Neural progenitor cell (in vitro differentiated cells): Measurements from ENCODE around the gene RXRA. TPM values are rescaled to one million over a fixed set of nuclear protein-coding genes. Genes with fewer than 3 reads are reported as not detected.

Experiments used
- DNase-seq: peaks from one replicate; pipeline ENCODE4 v3.0.0-alpha.2; 2016; ENCODE audit warnings: low spot score
- H2AFZ ChIP-seq: fragments of 200-600 bp; sonication (generic); replicated peaks from 2 replicates; pipeline ENCODE4 v1.6.1; 2016; ENCODE audit warnings: antibody characterized with exemption
- H3F3A ChIP-seq: fragments of 200-600 bp; sonication (generic); 2 replicates; pipeline ENCODE4 v1.6.1; 2016; ENCODE audit warnings: antibody characterized with exemption, low read depth
- H3K27ac ChIP-seq: fragments of 200-600 bp; sonication (generic); 2 replicates; pipeline ENCODE4 v1.5.1; 2016; ENCODE audit warnings: mild to moderate bottlenecking
- H3K27me3 ChIP-seq: fragments of 200-600 bp; sonication (generic); 2 replicates; pipeline ENCODE4 v1.6.1; 2016; ENCODE audit warnings: mild to moderate bottlenecking, moderate library complexity
- H3K36me3 ChIP-seq: fragments of 200-600 bp; sonication (generic); 2 replicates; pipeline ENCODE4 v1.5.1; 2016
- H3K4me1 ChIP-seq: fragments of 200-600 bp; sonication (generic); 2 replicates; pipeline ENCODE4 v1.6.1; 2016; ENCODE audit warnings: mixed run types
- H3K4me2 ChIP-seq: fragments of 200-600 bp; sonication (generic); 2 replicates; pipeline ENCODE4 v1.6.1; 2016
- H3K4me3 ChIP-seq: fragments of 200-600 bp; sonication (generic); 2 replicates; pipeline ENCODE4 v1.5.1; 2016
- H3K79me2 ChIP-seq: fragments of 200-600 bp; sonication (generic); 2 replicates; pipeline ENCODE4 v1.6.1; 2016; ENCODE audit warnings: low read depth
- H3K9ac ChIP-seq: fragments of 200-600 bp; sonication (generic); 2 replicates; pipeline ENCODE4 v1.6.1; 2016
- H3K9me3 ChIP-seq: fragments of 200-600 bp; sonication (generic); 2 replicates; pipeline ENCODE4 v1.5.1; 2016; ENCODE audit warnings: low read depth
- H4K20me1 ChIP-seq: fragments of 200-600 bp; sonication (generic); 2 replicates; pipeline ENCODE4 v1.6.1; 2016; ENCODE audit warnings: low read depth
- H3K27ac Mint-ChIP-seq: 3 replicates; pipeline ENCODE4 v1.8.0; 2021; ENCODE audit warnings: mixed read lengths
- H3K27me3 Mint-ChIP-seq: 2 replicates; pipeline ENCODE4 v1.8.0; 2022; ENCODE audit warnings: low read depth, mild to moderate bottlenecking, inconsistent platforms, moderate library complexity, mixed read lengths; ENCODE audit not compliant: insufficient read depth
- H3K36me3 Mint-ChIP-seq: 3 replicates; pipeline ENCODE4 v1.8.0; 2021; ENCODE audit warnings: mixed read lengths
- H3K4me1 Mint-ChIP-seq: 3 replicates; pipeline ENCODE4 v1.8.0; 2021; ENCODE audit warnings: mixed read lengths
- H3K4me3 Mint-ChIP-seq: 3 replicates; pipeline ENCODE4 v1.8.0; 2021; ENCODE audit warnings: mild to moderate bottlenecking, moderate library complexity, mixed read lengths
- H3K9me3 Mint-ChIP-seq: 3 replicates; pipeline ENCODE4 v1.8.0; 2020; ENCODE audit warnings: mixed read lengths
- CTCF ChIP-seq: fragments of 200-600 bp; sonication (generic); IDR thresholded peaks from 2 replicates; pipeline ENCODE4 v1.5.1; 2017; ENCODE audit warnings: antibody characterized with exemption, mild to moderate bottlenecking
- EZH2 ChIP-seq: fragments of 200-600 bp; sonication (generic); IDR thresholded peaks from 2 replicates; pipeline ENCODE4 v1.6.1; 2017; ENCODE audit warnings: antibody characterized with exemption, mild to moderate bottlenecking, moderate library complexity
- EZH2phosphoT487 ChIP-seq: fragments of 200-600 bp; sonication (generic); IDR thresholded peaks from 2 replicates; pipeline ENCODE4 v1.6.1; 2017; ENCODE audit warnings: antibody characterized with exemption
- total RNA-seq: library from RNA; depleted of rRNA; stranded (reverse); fragments of >200 nt; gene quantifications from 2 replicates; pipeline ENCODE4 v1.2.3, GENCODE V29; 2015; ENCODE audit warnings: low replicate concordance

Gene RXRA
- total RNA-seq, 1 donor from 2014 or later = 11.6 TPM

GRCh38 chr9:134424818-134425217 is 98.6 kb downstream of the RXRA start:
- no peaks in the 10 kb centered on the region for H3K36me3 ChIP-seq
- H3K4me3 ChIP-seq = no peak overlapping the region
- no peak overlapping the region for H3K4me2 ChIP-seq
- H3K9me3 Mint-ChIP-seq = no peaks in the 10 kb centered on the region
- H3K4me1 Mint-ChIP-seq = no peaks in the 10 kb centered on the region
- H3F3A ChIP-seq = no peaks in the 10 kb centered on the region
- H2AFZ ChIP-seq = no peak overlapping the region
- no peak overlapping the region for H3K9ac ChIP-seq
- DNase-seq = no peak
- TF ChIP-seq EZH2phosphoT487 = no peak
- TF ChIP-seq EZH2 = no peak
- TF ChIP-seq CTCF = no peak
- H3K27me3 ChIP-seq = no peaks in the 10 kb centered on the region
- no peaks in the 10 kb centered on the region for H3K9me3 ChIP-seq
- H3K27me3 Mint-ChIP-seq = no peaks in the 10 kb centered on the region
- H3K27ac ChIP-seq = no peak overlapping the region
- H3K27ac Mint-ChIP-seq = no peak overlapping the region
- H3K79me2 ChIP-seq = no peaks in the 10 kb centered on the region
- no peaks in the 10 kb centered on the region for H3K36me3 Mint-ChIP-seq
- no peak overlapping the region for H3K4me3 Mint-ChIP-seq
- H4K20me1 ChIP-seq = peaks cover 24% of the 10 kb centered on the region
- no peaks in the 10 kb centered on the region for H3K4me1 ChIP-seq

GRCh38 chr9:134425401-134425800 is 99.1 kb downstream of the RXRA start:
- Histone ChIP-seq H2AFZ (no peak overlapping the region), H3F3A (no peaks in the 10 kb centered on the region), H3K9ac (no peak overlapping the region), H4K20me1 (peaks cover 21% of the 10 kb centered on the region), H3K4me1 (no peaks in the 10 kb centered on the region), H3K9me3 (no peaks in the 10 kb centered on the region), H3K27ac (no peak overlapping the region), H3K4me3 (no peak overlapping the region), H3K36me3 (no peaks in the 10 kb centered on the region), H3K79me2 (no peaks in the 10 kb centered on the region), H3K27me3 (no peaks in the 10 kb centered on the region), H3K4me2 (no peak overlapping the region)
- Mint-ChIP-seq H3K27ac (no peak overlapping the region), H3K4me3 (no peak overlapping the region), H3K9me3 (no peaks in the 10 kb centered on the region), H3K4me1 (no peaks in the 10 kb centered on the region), H3K36me3 (no peaks in the 10 kb centered on the region), H3K27me3 (no peaks in the 10 kb centered on the region)
- DNase-seq = no peak
- no peak for TF ChIP-seq CTCF
- TF ChIP-seq EZH2phosphoT487 = no peak
- no peak for TF ChIP-seq EZH2

- no peak overlapping the region for H3K4me3 Mint-ChIP-seq
- no peaks in the 10 kb centered on the region for H3K9me3 ChIP-seq
- H3K36me3 Mint-ChIP-seq = no peaks in the 10 kb centered on the region
- H3K4me1 Mint-ChIP-seq = no peaks in the 10 kb centered on the region
- no peak overlapping the region for H3K4me2 ChIP-seq
- H3K4me1 ChIP-seq = no peaks in the 10 kb centered on the region
- no peaks in the 10 kb centered on the region for H3K79me2 ChIP-seq
- no peak overlapping the region for H3K4me3 ChIP-seq
- H3K27me3 Mint-ChIP-seq = no peaks in the 10 kb centered on the region
- H4K20me1 ChIP-seq = peaks cover 21% of the 10 kb centered on the region
- H2AFZ ChIP-seq = no peak overlapping the region
- H3K27ac ChIP-seq = no peak overlapping the region
- H3K9me3 Mint-ChIP-seq = no peaks in the 10 kb centered on the region
- H3K9ac ChIP-seq = no peak overlapping the region
- no peak overlapping the region for H3K27ac Mint-ChIP-seq
- peak; percentile 41 for DNase-seq
- no peaks in the 10 kb centered on the region for H3K27me3 ChIP-seq
- H3K36me3 ChIP-seq = no peaks in the 10 kb centered on the region
- TF ChIP-seq EZH2phosphoT487 = no peak
- TF ChIP-seq EZH2 = no peak
- TF ChIP-seq CTCF = no peak
- no peaks in the 10 kb centered on the region for H3F3A ChIP-seq
Observed at GRCh38 chr9:134425812-134426211, 99.6 kb downstream of the RXRA start.

- no peak overlapping the region for H3K4me2 ChIP-seq
- no peaks in the 10 kb centered on the region for H3K36me3 ChIP-seq
- H3K4me1 ChIP-seq = no peaks in the 10 kb centered on the region
- no peaks in the 10 kb centered on the region for H3K9me3 ChIP-seq
- Mint-ChIP-seq H3K27me3 (no peaks in the 10 kb centered on the region), H3K9me3 (no peaks in the 10 kb centered on the region), H3K4me1 (no peaks in the 10 kb centered on the region), H3K27ac (no peak overlapping the region), H3K4me3 (no peak overlapping the region), H3K36me3 (no peaks in the 10 kb centered on the region)
- H3K27me3 ChIP-seq = no peaks in the 10 kb centered on the region
- peaks cover 21% of the 10 kb centered on the region for H4K20me1 ChIP-seq
- no peak overlapping the region for H3K4me3 ChIP-seq
- H3K9ac ChIP-seq = no peak overlapping the region
- no peak overlapping the region for H3K27ac ChIP-seq
- no peak overlapping the region for H2AFZ ChIP-seq
- no peaks in the 10 kb centered on the region for H3K79me2 ChIP-seq
- TF ChIP-seq EZH2 (no peak), CTCF (no peak), EZH2phosphoT487 (no peak)
- no peaks in the 10 kb centered on the region for H3F3A ChIP-seq
- DNase-seq = no peak
Observed at GRCh38 chr9:134426436-134426835, 100.2 kb downstream of the RXRA start.
